B cell (primary cell): Measurements from ENCODE around the gene EXD3. TPM values are rescaled to one million over a fixed set of nuclear protein-coding genes. Genes with fewer than 3 reads are reported as not detected.

Experiments
- ATAC-seq: fragments of 200-7000 bp; cut with Tn5 transposase; one replicate; pipeline ENCODE4 v1.10.0; 2021; ENCODE audit warnings: low read depth, mild to moderate bottlenecking, moderate number of reproducible peaks, moderate library complexity
- CTCF ChIA-PET: fragments of 350-600 bp; sonication (Branson Sonifier 250); formaldehyde crosslinking; loops from one replicate; lab custom pipeline; 2021; ENCODE audit warnings: antibody characterized with exemption, inconsistent platforms; lab: Charles Lee
- POLR2A ChIA-PET: fragments of 350-600 bp; sonication (Branson Sonifier 250); formaldehyde crosslinking; loops from one replicate; lab custom pipeline; 2021; ENCODE audit warnings: antibody characterized with exemption; lab: Charles Lee
- DNase-seq: peaks from one replicate; pipeline ENCODE4 v3.0.0; 2013
- H2AFZ ChIP-seq: 2 replicates; pipeline ENCODE4 v1.6.1; 2012; ENCODE audit warnings: mild to moderate bottlenecking, low read depth, low read length; ENCODE audit not compliant: insufficient read depth, poor library complexity, severe bottlenecking
- H3K27ac ChIP-seq, 2 donors: 1 replicate in 1 of 2; 2 replicates in 1 of 2; pipeline ENCODE4 v1.5.1; 2012 to 2013; ENCODE audit warnings: low read length in 2 of 2, mild to moderate bottlenecking in 2 of 2, moderate library complexity in 1 of 2
- H3K27me3 ChIP-seq, 4 experiments: fragments of 200-600 bp in 1 of 4; sonication (generic) in 1 of 4; replicated peaks in 1 of 4; 1 replicate in 2 of 4; 2 replicates in 2 of 4; pipeline versions ENCODE4 v1.6.1 to v1.7.0; 2013 to 2016; ENCODE audit warnings: low read length in 3 of 4, mild to moderate bottlenecking in 2 of 4, mixed read lengths in 1 of 4, moderate library complexity in 1 of 4; ENCODE audit not compliant: insufficient read depth in 4 of 4, control insufficient read depth in 3 of 4; ENCODE audit errors: control extremely low read depth in 1 of 4
- H3K36me3 ChIP-seq, 2 experiments: replicated peaks in 1 of 2; 1 replicate in 1 of 2; 2 replicates in 1 of 2; pipeline versions ENCODE4 v1.6.1 to v1.7.1; 2013; ENCODE audit warnings: low read length in 1 of 2; ENCODE audit not compliant: insufficient read depth in 2 of 2, control insufficient read depth in 1 of 2; ENCODE audit errors: control extremely low read depth in 1 of 2, extremely low read depth in 1 of 2
- H3K4me1 ChIP-seq, 2 donors: fragments of 200-600 bp in 1 of 2; sonication (generic) in 1 of 2; 1 replicate in 1 of 2; 2 replicates in 1 of 2; pipeline versions ENCODE4 v1.5.1 to v1.6.1; 2013 to 2017; ENCODE audit warnings: low read length in 2 of 2; ENCODE audit not compliant: control insufficient read depth in 2 of 2, insufficient read depth in 2 of 2
- H3K4me2 ChIP-seq: replicated peaks from 2 replicates; pipeline ENCODE3; 2012; ENCODE audit warnings: mild to moderate bottlenecking, low read depth, low read length; ENCODE audit not compliant: poor library complexity, severe bottlenecking
- H3K4me3 ChIP-seq, 5 experiments: fragments of 200-600 bp in 1 of 5; sonication (generic) in 1 of 5; 1 replicate in 3 of 5; 2 replicates in 2 of 5; pipeline versions ENCODE4 v1.5.1 to v1.7.0; 2011 to 2016; ENCODE audit warnings: low read length in 4 of 5, mild to moderate bottlenecking in 4 of 5, low read depth in 2 of 5, control low read depth in 1 of 5, moderate library complexity in 1 of 5; ENCODE audit not compliant: insufficient read depth in 1 of 5; ENCODE audit errors: control extremely low read depth in 1 of 5, extremely low read depth in 1 of 5
- H3K79me2 ChIP-seq: fragments of 200-600 bp; sonication (generic); one replicate; pipeline ENCODE4 v1.6.0; 2016; ENCODE audit warnings: low read length; ENCODE audit not compliant: control insufficient read depth, insufficient read depth
- H3K9ac ChIP-seq: fragments of 200-600 bp; sonication (generic); 2 replicates; pipeline ENCODE4 v1.6.1; 2017; ENCODE audit warnings: mild to moderate bottlenecking, low read length, moderate library complexity
- H3K9me3 ChIP-seq, 3 donors: one replicate each; pipeline versions ENCODE4 v1.6.1 to v1.7.1; 2013; ENCODE audit warnings: low read length in 2 of 3; ENCODE audit not compliant: control insufficient read depth in 2 of 3, insufficient read depth in 1 of 3; ENCODE audit errors: control extremely low read depth in 1 of 3
- H4K20me1 ChIP-seq: 2 replicates; pipeline ENCODE4 v1.6.0; 2012; ENCODE audit warnings: mild to moderate bottlenecking, low read length; ENCODE audit not compliant: insufficient read depth, control insufficient read depth, poor library complexity, severe bottlenecking
- H3K27ac Mint-ChIP-seq: one replicate; pipeline ENCODE4 v1.8.0; 2021; ENCODE audit warnings: mixed read lengths
- H3K27me3 Mint-ChIP-seq: one replicate; pipeline ENCODE4 v1.8.0; 2021; ENCODE audit warnings: mixed read lengths
- H3K4me1 Mint-ChIP-seq: one replicate; pipeline ENCODE4 v1.8.0; 2021; ENCODE audit warnings: mixed read lengths
- H3K4me3 Mint-ChIP-seq: one replicate; pipeline ENCODE4 v1.8.0; 2021; ENCODE audit warnings: mixed read lengths
- H3K9me3 Mint-ChIP-seq: one replicate; pipeline ENCODE4 v1.8.0; 2022; ENCODE audit warnings: mixed read lengths; ENCODE audit not compliant: insufficient read depth
- EZH2 ChIP-seq: IDR thresholded peaks from 2 replicates; pipeline ENCODE4 v1.6.1; 2012; ENCODE audit warnings: borderline replicate concordance, low read depth, mild to moderate bottlenecking, moderate library complexity, low read length; ENCODE audit not compliant: insufficient read depth, poor library complexity, severe bottlenecking
- WGBS: methylation state at CpG from one replicate; pipeline ENCODE4 v1.1.5; 2013; ENCODE audit warnings: missing lambda C conversion rate; ENCODE audit not compliant: insufficient coverage; 5-methylcytosine and 5-hydroxymethylcytosine counted together
- intact Hi-C: fragments of 100-400 bp; cut with micrococcal nuclease; formaldehyde crosslinking; loops from one replicate; pipeline ENCODE4 v1.10.0; 2022
- polyA plus RNA-seq: library from polyadenylated mRNA; depleted of rRNA; stranded (reverse); fragments of >200 nt; gene quantifications from 2 replicates; pipeline ENCODE4 v1.2.3, GENCODE V29; 2012
- total RNA-seq, 2 donors: library from RNA; stranded (reverse); fragments of 120-200 nt in 1 of 2; gene quantifications; 1 replicate in 1 of 2; 2 replicates in 1 of 2; pipeline versions ENCODE4 v1.2.3 to v1.2.4, GENCODE V29; 2013 to 2022
- TF ChIP-seq, protein P1 (sequence below): fragments of 200-600 bp; IDR thresholded peaks from one replicate; pipeline ENCODE4 v1.8.0; 2022; ENCODE audit warnings: antibody characterized with exemption, mild to moderate bottlenecking

The EXD3 gene
- total and polyA plus RNA-seq, 2 donors (not counting 1 experiment from before 2014, with no cell fraction given) = 22.5 to 23.7 TPM

DNA sequence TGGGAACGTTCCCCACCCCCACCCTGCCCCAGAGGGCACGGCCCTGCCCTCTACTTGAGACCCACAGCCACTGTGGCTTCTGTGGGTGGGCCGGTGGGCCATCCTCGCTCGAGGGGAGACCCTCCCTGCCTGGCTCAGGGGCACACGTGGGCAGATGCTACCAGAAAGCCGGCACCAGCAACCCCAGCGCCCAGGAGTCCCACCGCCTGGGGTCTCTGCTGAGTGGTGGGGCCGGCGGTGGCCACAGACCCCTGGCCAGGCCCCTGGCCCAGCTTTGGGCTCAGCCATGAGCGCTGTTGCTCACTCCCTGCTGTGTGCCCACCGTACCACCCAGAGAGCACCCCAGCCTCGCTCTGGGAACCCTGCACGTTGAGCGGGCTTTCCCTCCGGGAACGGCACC is 104.4 kb downstream of the EXD3 start:
- no peak overlapping the region for H2AFZ ChIP-seq
- H3K9me3 ChIP-seq = peaks cover 0 to 10% (median 0%) of the 10 kb centered on the region in 3 donors
- no peak overlapping the region for H3K4me3 ChIP-seq
- DNase-seq (peak; percentile 7), ATAC-seq (no peak)
- WGBS = 90% methylated on average over 18 of the region's 18 CpGs
- TF ChIP-seq, protein P1, sequence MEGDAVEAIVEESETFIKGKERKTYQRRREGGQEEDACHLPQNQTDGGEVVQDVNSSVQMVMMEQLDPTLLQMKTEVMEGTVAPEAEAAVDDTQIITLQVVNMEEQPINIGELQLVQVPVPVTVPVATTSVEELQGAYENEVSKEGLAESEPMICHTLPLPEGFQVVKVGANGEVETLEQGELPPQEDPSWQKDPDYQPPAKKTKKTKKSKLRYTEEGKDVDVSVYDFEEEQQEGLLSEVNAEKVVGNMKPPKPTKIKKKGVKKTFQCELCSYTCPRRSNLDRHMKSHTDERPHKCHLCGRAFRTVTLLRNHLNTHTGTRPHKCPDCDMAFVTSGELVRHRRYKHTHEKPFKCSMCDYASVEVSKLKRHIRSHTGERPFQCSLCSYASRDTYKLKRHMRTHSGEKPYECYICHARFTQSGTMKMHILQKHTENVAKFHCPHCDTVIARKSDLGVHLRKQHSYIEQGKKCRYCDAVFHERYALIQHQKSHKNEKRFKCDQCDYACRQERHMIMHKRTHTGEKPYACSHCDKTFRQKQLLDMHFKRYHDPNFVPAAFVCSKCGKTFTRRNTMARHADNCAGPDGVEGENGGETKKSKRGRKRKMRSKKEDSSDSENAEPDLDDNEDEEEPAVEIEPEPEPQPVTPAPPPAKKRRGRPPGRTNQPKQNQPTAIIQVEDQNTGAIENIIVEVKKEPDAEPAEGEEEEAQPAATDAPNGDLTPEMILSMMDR = no peak
- TF ChIP-seq EZH2 = no peak
- no peak overlapping the region for H3K4me2 ChIP-seq
- H3K27ac ChIP-seq = no peak overlapping the region
- ChIA-PET POLR2A (interaction anchor here (0.6 to 1.1 kb wide), 2 partner anchors 146 to 230 kb away, joined by 4 to 6 read pairs; no protein-coding TSS in a partner anchor), CTCF (no interaction called here)
- peaks cover 25 to 35% of the 10 kb centered on the region in 2 donors for H3K4me1 ChIP-seq
- Mint-ChIP-seq H3K27ac (no peak overlapping the region), H3K4me1 (peaks cover 13% of the 10 kb centered on the region), H3K4me3 (no peak overlapping the region), H3K27me3 (no peaks in the 10 kb centered on the region), H3K9me3 (no peaks in the 10 kb centered on the region)
- peaks cover 0 to 11% (median 4%) of the 10 kb centered on the region in 4 experiments for H3K27me3 ChIP-seq
- intact Hi-C loops = no loop called here
- H4K20me1 ChIP-seq = no peaks in the 10 kb centered on the region
- no peak overlapping the region for H3K9ac ChIP-seq
- H3K79me2 ChIP-seq = no peaks in the 10 kb centered on the region
- H3K36me3 ChIP-seq = no peaks in the 10 kb centered on the region

DNA sequence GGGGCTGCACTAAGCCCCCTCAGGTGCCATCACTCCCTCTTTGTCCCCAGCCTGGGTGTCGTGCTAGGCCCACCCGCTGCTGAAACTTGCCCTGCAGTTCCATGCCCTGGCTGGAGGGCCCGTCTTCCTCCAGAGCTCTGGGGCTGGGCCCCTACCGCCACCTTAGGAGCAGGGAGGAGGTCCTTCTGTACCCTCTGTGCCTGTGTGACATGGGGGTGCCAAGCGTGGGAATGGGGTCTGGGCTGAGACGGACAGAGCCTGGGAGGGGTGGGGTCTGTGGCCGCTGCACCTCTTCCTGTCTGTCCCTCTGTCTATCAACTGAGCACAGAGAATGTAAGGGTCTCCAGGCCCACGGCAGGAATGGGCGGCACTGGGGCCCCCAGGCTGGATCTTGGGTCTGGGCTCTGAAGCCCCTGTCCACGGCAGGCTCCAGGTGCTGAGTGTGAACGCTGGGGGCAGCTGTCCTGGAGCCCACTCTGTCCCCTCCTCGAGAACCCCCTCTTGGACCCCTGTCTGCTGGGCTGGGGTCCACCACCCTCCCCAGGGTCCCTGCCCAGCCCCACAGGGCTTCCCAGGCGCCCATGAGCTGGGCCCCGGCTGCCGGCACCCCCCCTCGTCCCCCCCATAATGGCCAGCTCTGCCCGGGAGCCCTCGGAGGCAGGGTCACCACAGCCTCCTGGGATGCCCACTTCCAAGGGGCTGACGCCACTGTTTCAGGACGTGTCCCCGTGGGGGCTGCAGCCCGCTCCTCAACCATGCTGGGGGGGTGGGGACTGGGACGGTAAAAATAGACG is 105.0 kb downstream of the EXD3 start:
- POLR2A ChIA-PET = no interaction called here
- CTCF ChIA-PET = no interaction called here

More for the DNA sequence above, 105.0 kb downstream of the EXD3 start:
- Histone ChIP-seq H3K9ac (no peak overlapping the region), H3K27me3 (peaks cover 0 to 11% (median 4%) of the 10 kb centered on the region in 4 experiments), H3K79me2 (no peaks in the 10 kb centered on the region), H3K4me1 (peaks cover 25 to 35% of the 10 kb centered on the region in 2 donors), H3K36me3 (no peaks in the 10 kb centered on the region), H3K4me2 (no peak overlapping the region), H3K27ac (no peak overlapping the region), H3K9me3 (peaks cover 0 to 10% (median 0%) of the 10 kb centered on the region in 3 donors), H3K4me3 (no peak overlapping the region), H4K20me1 (no peaks in the 10 kb centered on the region), H2AFZ (no peak overlapping the region)
- Mint-ChIP-seq H3K27ac (no peak overlapping the region), H3K9me3 (no peaks in the 10 kb centered on the region), H3K4me1 (peaks cover 13% of the 10 kb centered on the region), H3K27me3 (no peaks in the 10 kb centered on the region), H3K4me3 (no peak overlapping the region)
- 88% methylated on average over 17 of the region's 24 CpGs for WGBS
- ATAC-seq = no peak
- TF ChIP-seq EZH2 = no peak
- TF ChIP-seq, protein P1 = no peak
- peak; percentile 13 for DNase-seq
- intact Hi-C loops = no loop called here
